K562 (cell line): ENCODE data around the gene RPS2. TPM values are rescaled to one million over a fixed set of nuclear protein-coding genes. Genes with fewer than 3 reads are reported as not detected.

Experiments used
- ATAC-seq: fragments of 200-7000 bp; cut with Tn5 transposase; 3 replicates; pipeline ENCODE4 v1.9.1; 2020; ENCODE audit warnings: moderate library complexity
- BruUV-seq: library from RNA; stranded (reverse); fragments of 400-500 nt; replicated peaks from 2 replicates; lab custom pipeline; 2021; lab: Mats Ljungman, UMichigan
- CTCF ChIA-PET: fragments of 300-600 bp; formaldehyde crosslinking; extraction: SDS; loops from one replicate; lab custom pipeline; 2021; ENCODE audit warnings: low intra/inter-chr PET ratio; lab: Yijun Ruan, JAX
- POLR2A ChIA-PET: fragments of 300-600, 350-650 bp; sonication (Branson Sonifier 250); formaldehyde crosslinking; extraction: SDS; loops from one replicate; lab custom pipeline; 2021; ENCODE audit warnings: antibody characterized with exemption, inconsistent platforms; lab: Yijun Ruan, JAX
- DNase-seq, 4 experiments: peaks; one replicate each; pipeline versions ENCODE4 v3.0.0 to v3.0.0-alpha.2; 2011 to 2018; ENCODE audit warnings: low spot score in 3 of 4, mixed read lengths in 3 of 4; ENCODE audit errors: extremely low read depth in 1 of 4
- FAIRE-seq: peaks from 2 replicates; lab custom pipeline; 2011; peaks lifted over from hg19 to GRCh38; lab: Jason Lieb, UNC
- H2AFZ ChIP-seq: 2 replicates; pipeline ENCODE4 v1.6.0; 2011; ENCODE audit warnings: low read depth, low read length, control low read depth, inconsistent platforms
- H3K27ac ChIP-seq: fragments of 200-600 bp; 3 replicates; pipeline ENCODE4 v1.8.0; 2011; ENCODE audit warnings: low read depth, mild to moderate bottlenecking, control low read depth, inconsistent platforms, low read length, moderate library complexity, mixed read lengths; ENCODE audit errors: extremely low read depth
- H3K27me3 ChIP-seq, 2 experiments: fragments of 300-600 bp in 1 of 2; 2 replicates in 1 of 2; 3 replicates in 1 of 2; pipeline versions ENCODE4 v1.6.0 to v1.8.0; 2011; ENCODE audit warnings: inconsistent platforms in 2 of 2, low read length in 2 of 2, mild to moderate bottlenecking in 1 of 2, mixed read lengths in 1 of 2, moderate library complexity in 1 of 2; ENCODE audit not compliant: control insufficient read depth in 2 of 2, insufficient read depth in 2 of 2
- H3K36me3 ChIP-seq: fragments of 300-600 bp; 3 replicates; pipeline ENCODE4 v1.8.0; 2011; ENCODE audit warnings: mild to moderate bottlenecking, low read length, inconsistent platforms; ENCODE audit not compliant: control insufficient read depth, insufficient read depth
- H3K4me1 ChIP-seq, 2 experiments: fragments of 200-600 bp in 1 of 2; replicated peaks in 1 of 2; 2 replicates in 1 of 2; 3 replicates in 1 of 2; pipeline versions ENCODE4 v1.5.1 to v1.8.0; 2011; ENCODE audit warnings: inconsistent platforms in 2 of 2, low read length in 2 of 2, mild to moderate bottlenecking in 1 of 2, mixed read lengths in 1 of 2, moderate library complexity in 1 of 2; ENCODE audit not compliant: control insufficient read depth in 2 of 2, insufficient read depth in 2 of 2
- H3K4me2 ChIP-seq: 2 replicates; pipeline ENCODE4 v1.6.1; 2011; ENCODE audit warnings: low read length, control low read depth, inconsistent platforms, mixed read lengths; ENCODE audit not compliant: insufficient read depth
- H3K4me3 ChIP-seq: fragments of 200-600 bp; sonication (generic), shearing (Covaris generic); 2 replicates; pipeline ENCODE4 v1.5.1; 2016; ENCODE audit warnings: control low read depth, inconsistent platforms
- H3K79me2 ChIP-seq: fragments of 200-600 bp; 3 replicates; pipeline ENCODE4 v1.8.0; 2011; ENCODE audit warnings: low read length, inconsistent platforms; ENCODE audit not compliant: control insufficient read depth, insufficient read depth
- H3K9ac ChIP-seq, 2 experiments: 2 replicates each; pipeline versions ENCODE4 v1.6.0 to v1.6.1; 2011; ENCODE audit warnings: low read depth in 2 of 2, low read length in 2 of 2, control low read depth in 1 of 2, inconsistent platforms in 1 of 2, mild to moderate bottlenecking in 1 of 2, mixed read lengths in 1 of 2; ENCODE audit not compliant: insufficient read depth in 1 of 2
- H3K9me1 ChIP-seq: one replicate; pipeline ENCODE4 v1.6.0; 2011; ENCODE audit warnings: inconsistent platforms, mild to moderate bottlenecking, low read length, moderate library complexity; ENCODE audit not compliant: control insufficient read depth, insufficient read depth
- H3K9me3 ChIP-seq: replicated peaks from 2 replicates; pipeline ENCODE4 v1.5.1; 2011; ENCODE audit warnings: low read depth, low read length, inconsistent platforms; ENCODE audit not compliant: control insufficient read depth, insufficient read depth
- H4K20me1 ChIP-seq: replicated peaks from 2 replicates; pipeline ENCODE4 v1.6.1; 2011; ENCODE audit warnings: low read length, inconsistent platforms, mixed read lengths; ENCODE audit not compliant: control insufficient read depth, insufficient read depth
- DPF2 ChIP-seq: fragments of 450-650 bp; IDR thresholded peaks from 2 replicates; pipeline ENCODE4 v1.6.1; 2016
- ESRRA ChIP-seq: fragments of 450-650 bp; IDR thresholded peaks from 2 replicates; pipeline ENCODE4 v1.6.1; 2014; ENCODE audit warnings: low read depth, mild to moderate bottlenecking, moderate library complexity, borderline replicate concordance
- GTF2A2 ChIP-seq: IDR thresholded peaks from 2 replicates; pipeline ENCODE4 v1.6.1; 2016; ENCODE audit warnings: mild to moderate bottlenecking, missing genetic modification characterization, missing compliant biosample characterization
- MAFF ChIP-seq: IDR thresholded peaks from 2 replicates; pipeline ENCODE4 v1.6.1; 2012; ENCODE audit warnings: low read length, improper control_type of control experiment
- PATZ1 ChIP-seq: fragments of 250-450 bp; sonication (Bioruptor Pico); IDR thresholded peaks from 2 replicates; pipeline ENCODE4 v1.5.0; 2020; ENCODE audit warnings: mild to moderate bottlenecking, borderline replicate concordance
- POLR3G ChIP-seq: IDR thresholded peaks from 2 replicates; pipeline ENCODE4 v1.6.1; 2011; ENCODE audit not compliant: insufficient read length, insufficient replicate concordance; ENCODE audit errors: extremely low read depth
- RHOXF2B ChIP-seq: fragments of 250-450 bp; sonication (Bioruptor Pico); conservative IDR thresholded peaks from 2 replicates; pipeline ENCODE4 v1.5.1; 2021
- SNRNP70 ChIP-seq: fragments of 200-400 bp; formaldehyde crosslinking; optimal IDR thresholded peaks from 2 replicates; pipeline ENCODE3; 2017; ENCODE audit warnings: low read depth, low read length
- SREBF2 ChIP-seq: sonication (generic); formaldehyde crosslinking; IDR thresholded peaks from 2 replicates; pipeline ENCODE4 v1.4.0; 2020; ENCODE audit warnings: mild to moderate bottlenecking, missing genetic modification reagents
- ZFP30 ChIP-seq: fragments of 250-450 bp; sonication (Bioruptor Pico); IDR thresholded peaks from 2 replicates; pipeline ENCODE4 v1.8.0; 2022; ENCODE audit warnings: moderate library complexity, mild to moderate bottlenecking, inconsistent platforms, borderline replicate concordance
- WGBS: fragments of 100-300 bp; shearing (Covaris generic); methylation state at CpG from one replicate; pipeline ENCODE4 v1.1.6; 2016; ENCODE audit warnings: low coverage, mixed read lengths; ENCODE audit not compliant: insufficient coverage; ENCODE audit errors: missing lambda C conversion rate; 5-methylcytosine and 5-hydroxymethylcytosine counted together
- in situ Hi-C: fragments of 300-500 bp; cut with MboI; formaldehyde crosslinking; loops from 4 replicates; pipeline ENCODE4 v1.15.0; 2018; ENCODE audit warnings: inconsistent platforms, mixed read lengths
- intact Hi-C: fragments of 100-400 bp; cut with micrococcal nuclease; formaldehyde crosslinking; loops from 2 replicates; pipeline ENCODE4 v1.14.2; 2022
- polyA plus RNA-seq, 8 experiments: library from polyadenylated mRNA; depleted of rRNA in 4 of 8; stranded (reverse) in 5 of 8; unstranded in 3 of 8; fragments of >200 nt; fragmentation: Nextera tagmentation in 2 of 8; fragmentation: Illumina TruSeq in 1 of 8; extraction: Ambion mirVana in 2 of 8; extraction: Trizol in 1 of 8; gene quantifications; 2 replicates each; pipeline versions ENCODE4 v1.2.1 to v1.2.3, GENCODE V29; 2011 to 2014; ENCODE audit warnings: inconsistent platforms in 1 of 8, missing spikeins in 1 of 8
- total RNA-seq, 7 experiments: library from RNA; depleted of rRNA in 6 of 7; stranded (reverse); fragments of >200 nt in 6 of 7; fragmentation: Illumina TruSeq in 2 of 7; extraction: Trizol in 2 of 7; gene quantifications; 2 replicates each; pipeline versions ENCODE4 v1.2.1 to v1.2.3, GENCODE V29; 2011 to 2021; ENCODE audit warnings: low replicate concordance in 1 of 7
- TF ChIP-seq, protein P1 (sequence below): fragments of 250-450 bp; sonication (Bioruptor Pico); IDR thresholded peaks from 2 replicates; pipeline ENCODE4 v1.8.0; 2021; ENCODE audit warnings: mild to moderate bottlenecking, moderate library complexity

Gene RPS2
- total and polyA plus RNA-seq, 9 of the 15 experiments (the other 6 are each of a cell fraction or from before 2014, with no cell fraction given) = 834 to 4,794 (median 3,793) TPM

GRCh38 chr16:1924095-1924494 lies 40.5 kb downstream of the RPS2 start:
- TF ChIP-seq DPF2 = no peak
- TF ChIP-seq SREBF2 = no peak
- TF ChIP-seq MAFF = no peak
- TF ChIP-seq ESRRA = no peak
- TF ChIP-seq SNRNP70 = no peak
- TF ChIP-seq, protein P1, sequence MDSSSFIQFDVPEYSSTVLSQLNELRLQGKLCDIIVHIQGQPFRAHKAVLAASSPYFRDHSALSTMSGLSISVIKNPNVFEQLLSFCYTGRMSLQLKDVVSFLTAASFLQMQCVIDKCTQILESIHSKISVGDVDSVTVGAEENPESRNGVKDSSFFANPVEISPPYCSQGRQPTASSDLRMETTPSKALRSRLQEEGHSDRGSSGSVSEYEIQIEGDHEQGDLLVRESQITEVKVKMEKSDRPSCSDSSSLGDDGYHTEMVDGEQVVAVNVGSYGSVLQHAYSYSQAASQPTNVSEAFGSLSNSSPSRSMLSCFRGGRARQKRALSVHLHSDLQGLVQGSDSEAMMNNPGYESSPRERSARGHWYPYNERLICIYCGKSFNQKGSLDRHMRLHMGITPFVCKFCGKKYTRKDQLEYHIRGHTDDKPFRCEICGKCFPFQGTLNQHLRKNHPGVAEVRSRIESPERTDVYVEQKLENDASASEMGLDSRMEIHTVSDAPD (CRISPR knock-in tag) = no peak
- TF ChIP-seq ZFP30 (CRISPR knock-in tag) = no peak
- no peak for TF ChIP-seq PATZ1
- TF ChIP-seq GTF2A2 (tag) = no peak
- TF ChIP-seq RHOXF2B (CRISPR knock-in tag) = no peak
- no peak for TF ChIP-seq POLR3G
- TF ChIP-seq, all 486 proteins: peak for 0
- no peak overlapping the region for H2AFZ ChIP-seq
- H4K20me1 ChIP-seq = 0 out of 2 replicates have a peak, but pooled peaks cover 11% of the 10 kb centered on the region
- intact Hi-C loops (no loop called here), in situ Hi-C loops (no loop called here)
- peaks cover 13 to 45% of the 10 kb centered on the region in 2 experiments; a peak in 4 of 5 replicates for H3K4me1 ChIP-seq
- peaks cover 6 to 12% of the 10 kb centered on the region in 2 experiments; a peak in 3 of 5 replicates for H3K27me3 ChIP-seq
- BruUV-seq = no TSS peak
- DNase-seq (no peak), ATAC-seq (no peak), FAIRE-seq (no peak)
- no peaks in the 10 kb centered on the region for H3K9me1 ChIP-seq
- no peak overlapping the region for H3K4me3 ChIP-seq
- no peaks in the 10 kb centered on the region for H3K9me3 ChIP-seq
- no peak overlapping the region for H3K27ac ChIP-seq
- CTCF ChIA-PET = no interaction called here
- H3K36me3 ChIP-seq = no peaks in the 10 kb centered on the region
- H3K4me2 ChIP-seq = no peak overlapping the region
- POLR2A ChIA-PET = interaction anchor here (0.8 to 1.2 kb wide), 4 partner anchors 20 to 149 kb away, joined by 3 to 5 read pairs (median 4); partner anchors contain the start of gene RPS2
- WGBS = 64% methylated on average over 5 of the region's 5 CpGs
- H3K79me2 ChIP-seq = no peaks in the 10 kb centered on the region
- H3K9ac ChIP-seq = no peak overlapping the region
